CD4-positive, alpha-beta memory T cell (primary cell): ENCODE measurements around the gene ZNF697. TPM values are rescaled to one million over a fixed set of nuclear protein-coding genes. Genes with fewer than 3 reads are reported as not detected.
"Not testable (repeated sequence)": the region's sequence is repeated elsewhere in the genome, so short reads cannot be mapped to it uniquely, and the experiment has no call there.

Experiments used
- CTCF ChIA-PET: fragments of 350-600 bp; sonication (Branson Sonifier 250); formaldehyde crosslinking; loops from one replicate; lab custom pipeline; 2021; ENCODE audit warnings: inconsistent platforms; ENCODE audit not compliant: partially characterized antibody; lab: Charles Lee
- POLR2A ChIA-PET: fragments of 350-600 bp; sonication (Branson Sonifier 250); formaldehyde crosslinking; loops from one replicate; lab custom pipeline; 2021; ENCODE audit not compliant: partially characterized antibody; lab: Charles Lee
- DNase-seq, 5 donors: peaks; one replicate each; pipeline versions ENCODE4 v3.0.0 to v3.0.0-alpha.2; 2020 to 2022; ENCODE audit warnings: mixed read lengths in 1 of 5
- H3K27ac ChIP-seq: one replicate; pipeline ENCODE4 v1.7.0; 2013; ENCODE audit warnings: low read depth, low read length
- H3K27me3 ChIP-seq: 2 replicates; pipeline ENCODE4 v1.7.0; 2013; ENCODE audit warnings: mild to moderate bottlenecking, low read length, moderate library complexity; ENCODE audit not compliant: insufficient read depth
- H3K36me3 ChIP-seq: 2 replicates; pipeline ENCODE4 v1.7.0; 2013; ENCODE audit warnings: mild to moderate bottlenecking, low read length, moderate library complexity; ENCODE audit not compliant: insufficient read depth
- H3K4me1 ChIP-seq: 2 replicates; pipeline ENCODE4 v1.7.0; 2013; ENCODE audit warnings: mild to moderate bottlenecking, low read length, moderate library complexity; ENCODE audit not compliant: insufficient read depth
- H3K4me3 ChIP-seq, 2 donors: one replicate each; pipeline ENCODE4 v1.7.0; 2013; ENCODE audit warnings: low read length in 2 of 2, mild to moderate bottlenecking in 1 of 2
- H3K9me3 ChIP-seq, 2 donors: one replicate each; pipeline ENCODE4 v1.7.0; 2013; ENCODE audit warnings: low read length in 2 of 2, control low read depth in 1 of 2; ENCODE audit not compliant: control insufficient read depth in 1 of 2
- H3K27ac Mint-ChIP-seq, 7 donors: one replicate each; pipeline ENCODE4 v1.8.0; 2020 to 2021; ENCODE audit warnings: mixed read lengths in 7 of 7, mild to moderate bottlenecking in 6 of 7, inconsistent platforms in 3 of 7, moderate library complexity in 3 of 7
- H3K27me3 Mint-ChIP-seq, 2 donors: one replicate each; pipeline ENCODE4 v1.8.0; 2020 to 2021; ENCODE audit warnings: mixed read lengths in 2 of 2
- H3K36me3 Mint-ChIP-seq, 2 donors: one replicate each; pipeline ENCODE4 v1.8.0; 2020 to 2021; ENCODE audit warnings: mixed read lengths in 2 of 2, inconsistent platforms in 1 of 2, mild to moderate bottlenecking in 1 of 2
- H3K4me1 Mint-ChIP-seq, 4 donors: one replicate each; pipeline ENCODE4 v1.8.0; 2020 to 2021; ENCODE audit warnings: mixed read lengths in 4 of 4, mild to moderate bottlenecking in 1 of 4
- H3K4me3 Mint-ChIP-seq, 8 donors: one replicate each; pipeline ENCODE4 v1.8.0; 2020 to 2021; ENCODE audit warnings: mixed read lengths in 8 of 8, mild to moderate bottlenecking in 7 of 8, moderate library complexity in 6 of 8, inconsistent platforms in 3 of 8
- H3K9me3 Mint-ChIP-seq, 8 donors: one replicate each; pipeline ENCODE4 v1.8.0; 2020 to 2021; ENCODE audit warnings: mixed read lengths in 8 of 8, mild to moderate bottlenecking in 5 of 8, inconsistent platforms in 3 of 8, moderate library complexity in 1 of 8
- intact Hi-C: fragments of 100-400 bp; cut with micrococcal nuclease; formaldehyde crosslinking; loops from one replicate; pipeline ENCODE4 v1.15.1; 2023
- polyA plus RNA-seq, 2 donors: library from polyadenylated mRNA; unstranded; fragments of 300-500 nt; fragmentation: Illumina TruSeq; gene quantifications; one replicate each; pipeline ENCODE4 v1.2.3, GENCODE V29; 2021
- total RNA-seq, 2 experiments: library from RNA; stranded (reverse); gene quantifications; one replicate each; pipeline ENCODE4 v1.2.3, GENCODE V29; 2021

Gene ZNF697
- under 1 TPM; 0.06 to 0.22 TPM for total RNA-seq
- not detected for polyA plus RNA-seq

- Histone ChIP-seq H3K27ac (no peak within 1 kb of the TSS), H3K27me3 (peaks cover 14% of the 10 kb centered on the region), H3K4me3 (no peak within 1 kb of the TSS), H3K36me3 (no peaks in the 10 kb centered on the region), H3K4me1 (no peaks in the 10 kb centered on the region), H3K9me3 (no peaks in the 10 kb centered on the region)
- DNase-seq, result peak in 4 of 5 donors; percentile 2 to 33 (median 5)
- Mint-ChIP-seq H3K9me3 (peaks cover 0 to 8% (median 0%) of the 10 kb centered on the region in 8 donors), H3K4me1 (peaks cover 4 to 6% (median 5%) of the 10 kb centered on the region in 4 donors), H3K27ac (no peak within 1 kb of the TSS), H3K4me3 (peak within 1 kb of the TSS; percentile 54 to 78 (median 68)), H3K27me3 (peaks cover 37 to 43% of the 10 kb centered on the region in 2 donors), H3K36me3 (no peaks in the 10 kb centered on the region)
- ChIA-PET POLR2A (no interaction called here), CTCF (interaction anchor here (1.2 to 3.2 kb wide), 2 partner anchors 27 to 32 kb away, joined by 3 to 9 read pairs; no protein-coding TSS in a partner anchor)
- intact Hi-C loops, result no loop called here
Observed at GRCh38 chr1:119647734-119648619, at the start of gene ZNF697. ZNF697 (minus strand) TSS chr1:119648266; CDS start chr1:119626100, 22,166 bp downstream.

GRCh38 chr1:119697598-119697997 is 49.5 kb upstream of the ZNF697 start:
- intact Hi-C loops, result no loop called here
- Histone ChIP-seq H3K36me3 (no peaks in the 10 kb centered on the region), H3K4me3 (no peak overlapping the region), H3K27me3 (peaks cover 3% of the 10 kb centered on the region), H3K9me3 (peaks cover 0 to 5% of the 10 kb centered on the region in 2 donors), H3K27ac (no peak overlapping the region), H3K4me1 (no peaks in the 10 kb centered on the region)
- DNase-seq, result no peak
- POLR2A ChIA-PET, result no interaction called here
- H3K27me3 Mint-ChIP-seq, result peaks cover 9 to 20% of the 10 kb centered on the region in 2 donors
- peaks cover 0 to 43% (median 27%) of the 10 kb centered on the region in 8 donors for H3K9me3 Mint-ChIP-seq
- no peak overlapping the region for H3K4me3 Mint-ChIP-seq
- no peak overlapping the region for H3K27ac Mint-ChIP-seq
- no peaks in the 10 kb centered on the region for H3K4me1 Mint-ChIP-seq
- H3K36me3 Mint-ChIP-seq, result peaks cover 0 to 13% of the 10 kb centered on the region in 2 donors
- CTCF ChIA-PET, result interaction anchor here (1.2 to 1.8 kb wide), 2 partner anchors 22 to 23 kb away, joined by 3 to 4 read pairs; no protein-coding TSS in a partner anchor

DNA sequence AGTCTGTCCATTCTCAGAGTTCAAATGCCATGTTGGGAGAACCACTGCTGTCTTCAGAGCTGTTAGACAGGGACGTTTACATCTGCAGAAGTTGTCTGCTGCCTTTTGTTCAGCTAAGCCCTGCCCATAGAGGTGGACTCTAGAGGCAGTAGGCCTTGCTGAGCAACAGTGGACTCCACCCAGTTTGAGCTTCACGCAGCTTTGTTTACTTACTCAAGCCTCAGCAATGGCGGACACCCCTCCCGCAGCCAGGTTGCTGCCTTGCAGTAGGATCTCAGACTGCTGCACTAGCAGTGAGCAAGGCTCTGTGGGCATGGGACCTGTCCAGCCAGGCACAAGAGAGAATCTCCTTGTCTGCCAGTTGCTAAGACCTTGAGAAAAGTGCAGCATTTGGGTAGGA is 48.8 kb upstream of the ZNF697 start:
- DNase-seq, H3K9me3 ChIP-seq, intact Hi-C loops, H3K27ac ChIP-seq, H3K4me1 ChIP-seq, H3K4me1 Mint-ChIP-seq, H3K27ac Mint-ChIP-seq, H3K36me3 ChIP-seq, POLR2A ChIA-PET, H3K4me3 ChIP-seq, H3K36me3 Mint-ChIP-seq, H3K4me3 Mint-ChIP-seq, H3K27me3 ChIP-seq: not testable (repeated sequence)
- H3K27me3 Mint-ChIP-seq, result peaks cover 9 to 20% of the 10 kb centered on the region in 2 donors
- CTCF ChIA-PET, result interaction anchor here (1.2 to 1.8 kb wide), 2 partner anchors 21 to 22 kb away, joined by 3 to 4 read pairs; no protein-coding TSS in a partner anchor
- H3K9me3 Mint-ChIP-seq, result peaks cover 0 to 35% (median 21%) of the 10 kb centered on the region in 8 donors

DNA sequence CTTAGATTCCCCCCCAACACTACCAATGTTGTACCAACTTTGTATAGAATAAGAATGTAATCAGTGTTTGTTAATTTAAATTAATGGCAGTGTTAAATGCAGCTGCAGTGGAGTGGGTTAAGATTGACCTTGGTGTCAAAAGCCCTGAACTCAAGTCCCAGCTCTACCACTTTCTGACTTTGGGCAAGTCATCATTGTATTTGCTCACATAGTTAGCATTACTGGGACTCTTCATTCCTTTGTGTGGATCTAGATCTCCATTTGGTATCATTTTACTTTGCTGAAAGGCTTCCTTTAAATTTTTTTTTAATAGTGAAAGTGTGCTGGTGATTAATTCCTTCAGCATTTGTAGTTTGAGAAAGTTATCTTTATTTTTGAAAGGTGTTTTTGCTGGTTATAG is 41.4 kb upstream of the ZNF697 start:
- H3K36me3 ChIP-seq, result no peaks in the 10 kb centered on the region
- intact Hi-C loops, result no loop called here
- Mint-ChIP-seq H3K4me1 (no peaks in the 10 kb centered on the region), H3K9me3 (peaks cover 0 to 19% (median 4%) of the 10 kb centered on the region in 8 donors), H3K27ac (no peak overlapping the region), H3K27me3 (peaks cover 1 to 4% of the 10 kb centered on the region in 2 donors), H3K4me3 (no peak overlapping the region), H3K36me3 (no peaks in the 10 kb centered on the region)
- no peak overlapping the region for H3K4me3 ChIP-seq
- no peak for DNase-seq
- CTCF ChIA-PET, result interaction anchor here (0.8 kb wide), 1 partner anchor 10 kb away, joined by 3 read pairs; no protein-coding TSS in a partner anchor
- POLR2A ChIA-PET, result no interaction called here
- H3K9me3 ChIP-seq, result no peaks in the 10 kb centered on the region
- no peaks in the 10 kb centered on the region for H3K4me1 ChIP-seq
- H3K27me3 ChIP-seq, result no peaks in the 10 kb centered on the region
- H3K27ac ChIP-seq, result no peak overlapping the region

DNA sequence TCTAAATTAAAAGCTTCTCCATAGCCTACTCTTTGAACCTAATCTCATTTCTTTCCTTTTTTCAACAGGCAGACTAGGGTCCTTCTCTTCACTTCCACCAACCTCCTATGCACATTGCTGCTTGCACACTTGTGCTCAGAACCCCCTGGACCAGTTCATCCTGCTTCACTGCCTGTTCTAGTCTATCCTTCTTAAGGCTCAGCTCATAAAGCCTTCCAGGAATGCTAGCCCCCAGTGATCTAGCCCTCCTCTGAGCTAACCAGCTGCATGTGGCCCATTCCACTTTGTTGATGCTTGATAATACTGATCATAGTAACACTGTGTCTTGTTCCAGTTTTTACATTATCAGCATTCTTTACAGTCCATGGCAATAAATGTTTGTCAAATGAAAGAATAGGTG is 40.7 kb upstream of the ZNF697 start:
- POLR2A ChIA-PET, result no interaction called here
- intact Hi-C loops, result no loop called here
- no peak overlapping the region for H3K4me3 Mint-ChIP-seq
- H3K27ac Mint-ChIP-seq, result no peak overlapping the region
- H3K4me1 Mint-ChIP-seq, result no peaks in the 10 kb centered on the region
- Histone ChIP-seq H3K27ac (no peak overlapping the region), H3K9me3 (no peaks in the 10 kb centered on the region), H3K36me3 (no peaks in the 10 kb centered on the region), H3K4me1 (no peaks in the 10 kb centered on the region), H3K27me3 (no peaks in the 10 kb centered on the region), H3K4me3 (no peak overlapping the region)
- CTCF ChIA-PET, result interaction anchor here (0.8 to 0.9 kb wide), 2 partner anchors 10 to 14 kb away, joined by 3 to 6 read pairs; no protein-coding TSS in a partner anchor
- peaks cover 1% of the 10 kb centered on the region in 2 donors for H3K27me3 Mint-ChIP-seq
- no peak for DNase-seq
- peaks cover 0 to 14% (median 3%) of the 10 kb centered on the region in 8 donors for H3K9me3 Mint-ChIP-seq
- H3K36me3 Mint-ChIP-seq, result no peaks in the 10 kb centered on the region

- Mint-ChIP-seq H3K4me1 (no peaks in the 10 kb centered on the region), H3K9me3 (peaks cover 0 to 9% (median 1%) of the 10 kb centered on the region in 8 donors), H3K36me3 (no peaks in the 10 kb centered on the region), H3K4me3 (no peak overlapping the region), H3K27me3 (peaks cover 1% of the 10 kb centered on the region in 2 donors), H3K27ac (no peak overlapping the region)
- Histone ChIP-seq H3K27ac (no peak overlapping the region), H3K36me3 (no peaks in the 10 kb centered on the region), H3K27me3 (no peaks in the 10 kb centered on the region), H3K9me3 (no peaks in the 10 kb centered on the region), H3K4me3 (no peak overlapping the region), H3K4me1 (no peaks in the 10 kb centered on the region)
- POLR2A ChIA-PET, result no interaction called here
- CTCF ChIA-PET, result no interaction called here
- DNase-seq, result no peak
- intact Hi-C loops, result no loop called here
Observed at GRCh38 chr1:119687434-119688079, 39.5 kb upstream of the ZNF697 start.

DNA sequence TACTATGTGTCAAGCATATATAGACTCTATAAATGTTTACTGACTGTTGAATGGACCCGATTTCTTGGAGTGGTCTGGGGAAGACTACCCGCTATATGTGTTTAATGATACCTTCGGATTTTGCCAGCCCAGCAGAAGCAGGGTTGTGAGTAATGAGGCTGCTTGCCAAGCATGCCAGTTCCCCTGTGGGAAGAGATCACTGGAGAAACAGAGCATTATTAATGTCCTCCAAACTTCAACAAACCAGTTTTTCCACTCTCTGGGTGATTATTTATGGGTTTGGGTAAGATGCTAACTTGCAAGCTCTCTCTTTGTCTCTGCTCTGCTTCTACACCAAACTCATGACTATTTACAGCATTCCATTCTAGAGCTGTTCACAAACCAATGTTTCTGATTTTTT is 38.6 kb upstream of the ZNF697 start:
- Histone ChIP-seq H3K27me3 (no peaks in the 10 kb centered on the region), H3K4me1 (no peaks in the 10 kb centered on the region), H3K9me3 (no peaks in the 10 kb centered on the region), H3K36me3 (no peaks in the 10 kb centered on the region), H3K4me3 (no peak overlapping the region), H3K27ac (no peak overlapping the region)
- Mint-ChIP-seq H3K36me3 (no peaks in the 10 kb centered on the region), H3K4me1 (no peaks in the 10 kb centered on the region), H3K9me3 (peaks cover 0 to 4% (median under 1%) of the 10 kb centered on the region in 8 donors), H3K27me3 (peaks cover under 1% of the 10 kb centered on the region in 2 donors), H3K27ac (no peak overlapping the region), H3K4me3 (no peak overlapping the region)
- DNase-seq, result no peak
- CTCF ChIA-PET, result no interaction called here
- POLR2A ChIA-PET, result no interaction called here
- intact Hi-C loops, result no loop called here
